ENCODE measurements around the gene EIF1B. TPM values are rescaled to one million over a fixed set of nuclear protein-coding genes. Genes with fewer than 3 reads are reported as not detected.
"Not testable (repeated sequence)": the region's sequence is repeated elsewhere in the genome, so short reads cannot be mapped to it uniquely, and the experiment has no call there.

The EIF1B gene
- polyA plus RNA-seq (ENCODE audit: insufficient read length) = 58.5 TPM

DNA sequence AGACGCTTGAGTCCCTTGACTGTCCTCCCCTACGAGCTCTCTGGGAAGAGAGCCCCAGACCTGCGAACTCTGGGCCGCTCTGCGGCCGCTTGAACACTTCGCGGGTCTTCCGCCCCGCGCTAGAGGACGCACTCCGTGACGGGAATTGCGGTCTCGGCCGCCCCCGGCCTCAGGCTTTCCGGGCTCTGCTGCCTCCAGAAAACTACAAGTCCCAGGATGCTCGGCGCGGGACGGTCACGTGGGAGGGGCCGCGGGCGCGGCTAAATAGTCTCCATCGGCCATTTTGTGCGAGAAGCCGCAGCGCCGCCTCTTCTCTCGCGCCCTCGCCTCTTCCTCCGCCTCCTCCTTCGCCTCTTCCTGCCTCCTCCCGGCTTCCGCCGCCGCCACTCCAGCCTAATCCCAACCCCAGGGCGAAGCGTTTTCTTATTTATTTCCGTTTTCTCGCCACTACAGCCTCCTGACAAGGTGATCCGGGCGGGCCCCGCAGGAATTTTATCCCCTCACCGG, at the start of gene EIF1B:
TSS of gene EIF1B (plus strand) at position 290 of the 507 bp plus-strand sequence. CDS start 235 bp downstream, outside the sequence.
- DNase-seq (ENCODE audit: low read depth) = peak; percentile 95

DNA sequence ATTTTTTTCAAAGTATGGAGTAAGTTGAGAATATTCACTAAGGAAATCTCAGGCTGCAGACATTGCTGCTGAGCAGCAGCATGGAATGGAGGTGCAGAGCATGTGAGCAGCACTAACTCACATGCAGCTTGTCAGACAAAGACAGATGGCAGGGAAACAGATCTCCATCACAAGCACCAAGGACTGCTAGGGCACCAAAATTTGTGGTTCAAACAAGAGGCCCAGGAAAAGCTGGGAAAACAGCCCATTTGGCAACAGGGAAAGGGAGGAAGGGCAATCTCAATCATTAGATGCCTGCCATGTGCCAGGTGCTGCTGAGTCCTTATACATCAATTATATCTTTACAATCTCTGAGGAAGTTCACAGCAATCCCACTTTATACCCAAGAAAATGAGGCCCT, 47.2 kb upstream of the EIF1B start:
- no peak for DNase-seq (ENCODE audit: low read depth)

DNA sequence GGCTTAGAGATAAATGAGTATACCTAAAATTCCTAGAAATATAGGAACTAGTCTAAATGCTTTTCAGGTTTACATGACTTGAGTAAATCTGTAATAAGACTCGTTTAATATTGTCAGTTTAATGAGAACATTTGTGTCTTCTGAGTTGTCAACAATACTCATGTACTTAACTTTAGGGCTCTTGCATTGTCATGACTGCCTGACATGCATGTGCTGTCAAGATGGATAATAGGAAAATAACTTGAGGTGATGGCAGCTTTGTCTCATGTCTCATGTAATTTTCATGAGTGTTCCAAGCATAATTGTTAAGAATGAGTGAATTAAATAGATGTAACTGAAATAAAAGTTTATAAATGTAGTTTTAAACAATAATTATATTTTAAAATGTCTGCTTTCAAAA, 45.1 kb upstream of the EIF1B start:
- no peak for DNase-seq (ENCODE audit: low read depth)

DNA sequence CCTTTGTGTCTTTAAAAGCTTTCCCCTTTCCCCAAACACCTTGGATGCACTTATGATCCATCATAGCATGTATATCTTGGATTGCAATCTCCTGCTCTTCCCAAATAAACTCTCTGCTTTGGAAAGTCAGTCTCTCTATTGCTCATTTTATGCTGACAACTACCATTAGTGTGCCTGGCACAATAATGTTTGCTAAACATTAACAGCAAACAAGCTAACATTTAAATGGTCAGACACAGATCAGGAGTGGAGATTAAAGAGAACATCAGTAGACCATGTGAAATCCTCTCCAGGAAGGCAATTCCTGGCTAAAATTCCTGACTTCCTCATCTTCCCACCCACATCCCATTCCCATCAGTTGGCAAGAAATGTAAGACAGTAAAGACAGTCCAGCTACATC, 44.3 kb upstream of the EIF1B start:
- no peak for DNase-seq (ENCODE audit: low read depth)

DNA sequence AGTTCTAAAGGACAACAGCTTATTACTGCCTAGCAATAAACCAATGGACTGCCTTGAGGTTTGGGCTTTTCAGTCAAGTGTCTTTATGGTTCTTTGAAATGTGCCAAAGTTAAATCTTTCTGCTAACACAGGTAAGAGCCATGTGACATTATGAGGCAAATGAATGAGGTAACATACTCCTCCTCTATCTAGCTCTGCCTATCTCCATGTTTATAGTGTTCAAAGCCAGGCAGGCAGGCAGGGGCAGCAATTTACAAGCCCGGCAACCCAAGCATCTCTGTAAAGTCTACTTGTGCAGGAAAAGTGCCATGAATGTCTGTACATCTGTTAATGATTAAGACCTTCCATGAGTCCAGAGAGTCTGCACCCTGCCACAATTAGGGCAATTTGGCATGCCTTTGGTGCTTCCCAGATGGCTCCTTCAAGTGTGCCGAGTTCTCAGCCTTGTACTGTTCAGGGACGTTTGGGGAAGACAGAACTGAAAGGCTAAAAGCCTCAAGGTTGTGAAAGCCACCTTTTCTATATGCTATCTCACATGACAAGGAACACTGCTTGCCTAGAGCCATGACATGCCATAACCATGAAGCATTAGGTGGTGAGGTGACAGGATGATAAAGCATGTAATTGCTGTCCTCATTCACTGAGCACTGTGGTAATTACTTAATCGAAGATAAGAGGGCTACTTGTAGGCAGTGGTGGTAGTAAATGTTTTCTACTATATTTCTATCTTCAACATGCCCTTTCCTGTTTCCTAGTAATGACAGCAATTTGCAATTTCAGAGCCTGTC, 41.4 kb upstream of the EIF1B start:
- no peak for DNase-seq (ENCODE audit: low read depth)

DNA sequence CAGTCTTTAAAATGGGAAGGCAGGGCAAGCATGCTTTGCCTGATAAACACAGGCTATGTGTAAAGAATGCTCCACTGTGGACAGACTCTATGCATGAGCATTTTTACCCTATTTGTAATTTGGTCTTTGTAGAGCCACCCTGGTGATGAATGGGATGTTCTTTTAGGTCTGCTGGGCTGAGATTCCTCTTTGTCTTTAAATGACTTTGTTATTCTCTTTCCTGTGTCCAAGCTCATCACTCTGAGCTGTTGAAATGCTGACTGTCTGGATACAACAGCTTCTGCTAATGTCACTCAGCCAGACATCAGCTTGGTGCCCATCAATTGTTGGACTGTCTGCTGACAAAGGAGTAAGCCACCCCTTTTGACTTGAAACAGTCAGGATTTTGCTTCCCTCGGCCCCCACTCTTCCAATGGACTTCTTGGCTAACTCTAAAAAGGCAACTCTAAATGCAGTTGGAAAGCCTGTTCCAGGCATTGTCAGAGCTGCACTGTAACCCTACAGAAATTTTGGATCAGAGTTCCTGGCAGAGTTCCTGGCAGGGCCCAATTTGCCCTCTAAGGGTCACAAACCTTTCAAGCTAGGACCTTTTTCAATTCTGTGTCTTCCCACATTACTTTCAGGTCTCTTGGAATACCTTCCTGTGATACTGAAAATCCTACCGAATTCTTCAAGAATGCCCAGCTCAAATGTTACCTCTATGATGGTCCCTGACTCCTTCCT, 40.5 kb upstream of the EIF1B start:
- no peak for DNase-seq (ENCODE audit: low read depth)

DNA sequence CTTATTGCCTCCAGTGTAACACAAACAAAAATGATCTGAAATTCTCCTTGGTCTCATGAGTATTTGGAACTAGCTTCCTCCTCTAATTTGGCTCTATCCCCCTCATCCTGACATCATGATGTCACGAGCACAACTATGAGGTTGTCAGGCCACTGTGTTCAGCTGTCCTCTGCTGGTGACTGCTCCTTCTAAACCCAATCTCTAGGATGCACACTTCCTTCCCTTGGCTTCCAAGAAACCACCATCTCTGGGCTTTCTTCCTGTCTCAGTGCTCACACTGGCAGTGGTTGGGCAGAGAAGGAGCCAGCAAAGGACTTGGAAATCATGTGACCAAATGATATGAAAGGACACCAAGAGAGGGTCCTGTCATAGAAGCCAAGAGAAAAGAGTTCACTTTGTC, 30.7 kb upstream of the EIF1B start:
- DNase-seq (ENCODE audit: low read depth) = no peak

DNA sequence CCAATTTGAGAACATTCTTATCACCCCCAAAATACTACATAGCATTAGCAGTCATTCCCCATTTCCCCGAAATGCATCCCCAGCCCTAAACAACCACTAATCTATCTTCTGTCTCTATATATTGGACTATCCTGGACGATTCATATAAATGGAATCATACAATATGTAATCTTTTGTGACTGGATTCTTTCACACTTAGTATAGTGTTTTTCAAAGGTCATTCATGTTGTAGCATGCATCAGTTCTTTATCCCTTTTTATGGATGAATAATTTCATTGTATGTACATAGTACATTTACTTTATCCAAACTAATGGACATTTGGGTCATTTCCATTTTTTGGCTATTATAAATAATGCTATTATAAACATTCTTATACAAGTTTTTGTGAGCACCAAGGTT, 27.5 kb upstream of the EIF1B start:
- no peak for DNase-seq (ENCODE audit: low read depth)

DNA sequence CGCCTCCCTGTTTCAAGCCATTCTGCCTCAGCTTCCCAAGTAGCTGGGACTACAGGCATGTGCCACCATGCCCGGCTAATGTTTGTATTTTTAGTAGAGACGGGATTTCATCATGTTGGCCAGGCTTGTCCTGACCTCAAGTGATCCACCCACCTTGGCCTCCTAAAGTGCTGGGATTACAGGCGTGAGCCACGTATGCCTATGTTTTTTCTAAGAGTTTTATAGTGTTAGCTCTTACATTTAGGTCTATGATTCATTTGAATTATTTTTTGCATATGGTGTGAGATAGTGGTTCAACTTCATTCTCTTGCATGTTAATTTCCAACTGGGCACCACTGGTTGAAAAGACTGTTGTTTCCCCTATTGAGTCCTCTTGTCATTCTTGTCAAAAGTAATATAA, 26.4 kb upstream of the EIF1B start:
- DNase-seq (ENCODE audit: low read depth) = not testable (repeated sequence)

DNA sequence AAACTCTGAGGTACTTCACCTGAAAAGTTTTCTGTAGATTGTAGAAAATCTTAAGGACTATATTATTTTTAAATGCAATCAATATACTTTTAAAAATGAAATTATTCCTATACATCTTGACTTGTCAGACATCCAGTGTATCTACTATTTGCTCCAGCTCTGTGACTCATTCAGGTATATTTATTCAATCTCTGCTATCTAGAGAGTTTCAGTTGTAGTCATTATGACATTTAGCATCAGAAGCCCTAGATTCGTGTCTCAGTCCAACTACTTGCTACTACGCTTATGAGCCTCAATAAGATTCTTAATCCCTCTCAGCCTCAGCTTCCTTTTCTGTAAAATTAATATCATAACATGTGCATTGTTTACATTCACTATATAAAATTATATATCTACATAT, 22.3 kb upstream of the EIF1B start:
- DNase-seq (ENCODE audit: low read depth) = no peak

DNA sequence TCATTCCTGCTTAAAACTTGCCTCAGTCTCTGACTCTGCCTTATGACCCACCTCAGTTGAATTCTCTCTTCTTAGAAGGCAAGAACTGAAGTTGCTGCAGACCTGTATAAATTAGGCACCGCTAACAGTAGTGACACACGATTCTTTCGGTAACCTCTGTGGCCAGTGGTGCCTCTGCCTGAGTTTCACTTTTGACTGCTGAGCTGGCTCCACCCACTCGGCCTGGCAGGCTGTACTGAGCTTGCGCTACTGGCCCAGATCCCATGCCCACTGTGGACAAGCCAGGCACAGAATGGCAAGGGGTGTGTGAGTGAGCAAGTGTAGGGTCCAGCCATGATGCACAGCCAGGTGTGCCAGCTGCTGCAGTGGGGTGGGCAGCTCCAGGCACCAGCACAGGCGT, 19.1 kb upstream of the EIF1B start:
- DNase-seq (ENCODE audit: low read depth) = no peak

DNA sequence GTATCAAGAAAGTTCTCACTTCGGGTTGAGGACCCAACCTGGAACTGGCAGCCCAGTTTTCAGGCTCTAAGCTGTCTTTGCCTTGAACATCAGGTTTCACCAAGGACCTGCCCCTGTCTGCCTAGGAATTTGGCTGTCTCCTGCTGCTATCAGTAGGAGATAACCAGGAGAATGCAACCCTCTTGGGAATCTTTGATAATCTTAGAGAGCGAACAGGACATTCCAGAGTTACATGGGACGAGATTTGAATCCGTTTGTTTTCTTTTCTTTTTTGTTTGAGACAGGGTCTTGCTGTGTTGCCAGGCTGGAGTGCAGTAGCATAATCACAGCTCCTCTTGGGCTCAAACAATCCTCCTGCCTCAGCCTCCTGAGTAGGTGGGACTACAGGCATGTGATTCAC, 18.0 kb upstream of the EIF1B start:
- no peak for DNase-seq (ENCODE audit: low read depth)

DNA sequence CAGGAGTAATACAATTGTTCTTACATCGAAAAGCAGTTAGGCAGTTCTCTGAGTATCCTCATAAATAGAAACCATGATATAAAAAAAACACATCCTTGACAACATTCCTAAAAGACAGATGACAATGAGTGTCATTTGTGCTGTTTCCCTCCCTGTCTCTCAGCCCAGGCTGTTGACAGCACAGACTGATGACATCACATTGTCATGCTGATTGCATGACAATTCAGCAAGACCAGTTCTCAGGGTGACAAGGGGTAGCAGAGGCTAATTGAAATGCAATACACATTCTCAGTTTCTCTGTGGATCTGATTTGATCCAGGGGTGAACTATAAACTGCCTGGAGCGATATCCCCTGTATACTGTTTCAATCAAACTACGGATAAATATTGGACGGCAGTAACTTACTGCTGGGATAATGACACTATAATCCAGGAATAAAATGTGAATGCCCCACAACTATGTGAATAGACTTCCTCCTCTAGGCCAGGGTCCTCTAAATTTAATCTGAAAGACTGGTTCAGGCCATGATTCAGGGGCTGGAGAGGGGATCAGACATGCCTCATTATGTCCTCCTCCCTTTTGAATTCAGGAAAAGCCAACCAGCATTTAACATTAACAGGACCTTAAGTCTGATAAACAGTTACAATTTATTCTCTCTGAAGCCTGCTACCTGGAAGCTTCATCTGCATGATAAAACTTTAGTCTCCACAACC, 16.7 kb upstream of the EIF1B start:
- no peak for DNase-seq (ENCODE audit: low read depth)

DNA sequence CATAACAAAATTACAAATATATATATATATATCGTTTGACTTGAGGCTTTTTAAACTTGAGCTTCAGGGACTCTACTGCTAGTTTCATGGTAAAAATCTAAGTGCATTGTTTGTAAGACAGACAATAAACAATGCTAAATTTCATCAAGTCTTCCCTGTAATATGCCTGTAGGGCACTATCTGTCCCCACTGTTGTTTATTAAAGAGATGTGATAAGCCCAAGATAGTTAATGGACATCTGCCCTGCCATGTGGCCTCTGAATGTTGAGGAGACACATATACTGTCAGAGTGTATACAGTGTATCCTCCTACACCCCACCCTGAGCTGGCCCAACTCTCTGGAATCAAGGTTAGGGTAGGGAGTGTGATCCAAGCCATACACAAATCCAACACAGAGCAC, 15.1 kb upstream of the EIF1B start:
- DNase-seq (ENCODE audit: low read depth) = no peak

DNA sequence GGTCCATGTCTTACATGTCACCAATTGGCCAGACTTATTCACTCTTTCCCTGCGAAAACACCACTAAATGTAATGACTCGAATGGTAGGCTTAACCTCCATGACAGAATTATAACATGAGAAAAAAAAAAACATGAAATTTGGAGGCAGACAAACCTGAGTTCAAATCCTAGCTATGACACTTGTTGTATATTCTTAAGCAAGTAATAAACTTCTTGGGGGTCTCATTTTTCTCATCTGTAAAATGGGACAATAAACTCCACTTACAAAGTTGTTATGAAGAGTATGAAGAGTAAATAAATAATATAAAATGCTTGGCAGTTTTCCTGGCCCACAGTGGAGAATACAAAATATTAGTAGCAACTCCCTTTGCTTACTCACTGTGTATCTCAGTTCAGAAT, 11.4 kb upstream of the EIF1B start:
- no peak for DNase-seq (ENCODE audit: low read depth)

DNA sequence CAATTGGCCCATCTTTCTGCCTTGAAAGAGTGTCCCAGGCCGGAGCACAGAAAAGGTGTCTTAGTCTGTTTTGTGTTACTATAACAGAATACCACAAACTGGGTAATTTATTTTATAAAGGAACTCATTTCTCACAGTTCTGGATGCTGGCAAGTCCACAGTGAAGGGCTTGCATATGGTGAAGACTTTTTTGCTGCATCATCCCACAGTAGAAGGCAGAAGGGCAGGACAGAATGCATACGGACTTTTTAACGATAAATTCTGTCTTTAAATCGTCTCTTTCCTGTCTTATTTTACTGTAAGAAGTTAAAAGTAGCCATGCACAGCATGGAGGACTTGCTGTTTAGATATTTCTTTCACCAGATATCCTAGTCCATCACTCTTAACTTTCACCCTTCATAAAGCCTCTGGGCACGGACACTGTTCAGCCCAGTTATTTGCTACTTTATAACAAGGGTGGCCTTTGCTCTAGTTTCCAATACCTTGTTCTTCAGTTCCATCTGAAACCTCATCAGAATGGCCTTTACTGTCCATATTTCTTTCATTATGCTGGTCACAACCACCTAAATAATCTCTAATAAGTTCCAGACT, 10.3 kb upstream of the EIF1B start:
- DNase-seq (ENCODE audit: low read depth) = no peak

DNA sequence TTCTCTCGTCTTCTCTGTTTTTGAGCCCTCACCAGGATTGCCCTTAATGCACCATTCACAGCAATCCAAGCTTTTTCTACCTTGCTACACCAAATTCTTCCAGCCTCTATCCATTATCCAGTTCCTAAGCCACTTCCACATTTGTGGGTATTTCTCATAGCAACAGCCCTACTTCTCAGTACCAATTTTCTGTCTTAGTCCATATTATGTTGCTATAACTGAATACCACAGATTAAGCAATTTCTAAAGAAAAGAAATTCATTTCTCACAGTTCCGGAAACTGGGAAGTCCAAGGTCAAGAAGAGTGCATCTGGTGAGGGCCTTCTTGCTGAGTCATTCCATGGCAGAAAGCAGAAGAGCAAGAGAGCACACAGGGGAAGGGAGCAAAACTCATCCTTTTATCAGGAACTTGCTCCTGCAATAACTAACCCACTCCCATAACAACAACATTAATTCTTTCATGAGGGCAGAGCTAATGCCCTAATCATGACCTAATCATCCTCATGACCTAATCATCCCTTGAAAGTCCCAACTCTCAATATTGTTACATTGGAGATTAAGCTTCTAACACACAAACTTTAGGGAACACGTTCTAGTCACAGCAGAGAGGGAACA, 9.7 kb upstream of the EIF1B start:
- DNase-seq (ENCODE audit: low read depth) = no peak

DNA sequence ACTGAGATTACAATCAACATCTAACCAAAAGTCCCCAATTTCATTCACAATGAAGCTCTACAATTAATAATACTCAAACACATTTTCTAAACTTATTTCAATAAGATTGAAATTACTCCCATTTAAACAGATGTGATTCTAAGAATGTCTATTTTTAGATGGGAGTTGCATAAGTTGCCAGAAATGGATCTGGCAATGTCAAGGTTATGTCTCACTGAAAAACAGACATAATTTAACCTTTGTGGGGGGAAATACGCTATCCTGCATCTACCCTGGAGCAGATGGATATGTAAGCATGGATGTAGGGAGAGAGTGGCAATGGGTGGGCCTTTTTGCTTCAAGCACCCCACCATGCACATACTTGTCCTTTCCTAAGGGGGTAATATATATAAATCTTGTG, 6.7 kb upstream of the EIF1B start:
- no peak for DNase-seq (ENCODE audit: low read depth)

DNA sequence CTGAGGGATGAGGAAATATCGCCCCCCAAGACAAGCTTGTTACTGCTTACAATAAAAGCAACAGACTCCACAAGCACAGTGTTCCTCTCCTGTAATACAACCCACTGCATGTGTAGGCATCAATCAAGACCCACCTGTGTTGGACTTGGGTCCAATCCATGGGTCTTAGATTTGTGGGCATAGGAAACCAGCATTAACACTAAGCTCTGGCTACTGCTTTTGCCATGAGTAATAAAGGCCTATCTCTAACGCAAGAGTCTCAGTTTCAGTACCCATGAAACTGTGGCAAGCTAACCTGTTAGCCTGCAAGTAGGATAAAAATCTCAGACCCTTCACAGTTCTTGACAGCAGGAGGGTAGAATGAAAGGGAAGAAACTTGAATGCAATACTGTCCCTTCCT, 5.2 kb upstream of the EIF1B start:
- DNase-seq (ENCODE audit: low read depth) = no peak

DNA sequence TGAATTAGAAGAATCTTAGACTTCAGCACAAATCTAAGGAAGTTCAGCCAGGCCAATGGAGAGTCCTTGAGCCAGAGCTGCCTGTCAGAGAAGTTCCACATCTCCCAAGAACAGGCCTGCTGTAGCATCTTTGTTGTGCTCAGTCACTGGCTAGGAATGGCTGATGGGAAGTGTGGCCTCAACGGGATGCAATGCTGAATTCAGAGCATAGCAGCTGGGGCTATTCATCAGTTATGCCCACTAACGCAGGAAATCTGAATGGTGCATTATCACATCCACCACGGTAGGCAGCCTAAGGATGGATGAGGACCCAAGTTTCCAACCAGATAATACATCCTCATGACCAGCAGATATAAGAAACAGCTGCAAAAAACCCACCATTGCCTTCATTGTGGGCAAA, 3.2 kb upstream of the EIF1B start:
- no peak for DNase-seq (ENCODE audit: low read depth)

DNA sequence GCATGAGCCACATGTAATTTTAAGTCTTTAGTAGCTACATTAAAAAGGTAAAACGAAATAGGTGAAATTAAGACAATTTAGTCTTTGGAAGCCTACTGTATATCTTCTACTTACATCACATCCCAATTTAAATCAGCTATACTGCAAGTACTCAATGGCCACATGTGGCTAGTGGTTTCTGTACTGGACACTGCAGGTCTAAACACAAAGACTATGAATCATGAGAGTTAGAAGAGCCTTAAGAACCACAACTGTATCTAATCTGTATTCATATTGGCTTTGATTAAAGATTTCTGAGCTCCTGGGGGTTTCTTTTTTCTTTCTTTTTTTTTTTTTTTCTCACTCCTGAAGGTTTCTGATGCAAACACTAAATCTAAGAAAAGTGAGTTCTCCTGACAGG, 2.3 kb upstream of the EIF1B start:
- DNase-seq (ENCODE audit: low read depth) = no peak
